Effector memory CD4-positive, alpha-beta T cell (primary cell): ENCODE measurements around the gene PCDHB16.
A peak's percentile ranks its signal among the peaks of the same experiment; 100 is the strongest.
"Not testable (repeated sequence)": the region's sequence is repeated elsewhere in the genome, so short reads cannot be mapped to it uniquely, and the experiment has no call there.

Experiments
- DNase-seq, 3 donors: peaks; one replicate each; pipeline ENCODE4 v3.0.0-alpha.2; 2020
- H3K27ac ChIP-seq: 2 replicates; pipeline ENCODE4 v1.7.0; 2013; ENCODE audit warnings: mild to moderate bottlenecking, low read length, moderate library complexity; ENCODE audit not compliant: insufficient read depth, poor library complexity, severe bottlenecking
- H3K27me3 ChIP-seq: replicated peaks from 2 replicates; pipeline ENCODE4 v1.7.0; 2013; ENCODE audit warnings: mild to moderate bottlenecking, low read length; ENCODE audit not compliant: insufficient read depth, control insufficient read depth, poor library complexity, severe bottlenecking
- H3K36me3 ChIP-seq: 2 replicates; pipeline ENCODE4 v1.7.0; 2013; ENCODE audit warnings: mild to moderate bottlenecking, low read length, moderate library complexity; ENCODE audit not compliant: control insufficient read depth, insufficient read depth
- H3K4me1 ChIP-seq: 2 replicates; pipeline ENCODE4 v1.7.0; 2013; ENCODE audit warnings: low read length, mild to moderate bottlenecking; ENCODE audit not compliant: control insufficient read depth, insufficient read depth, poor library complexity, severe bottlenecking
- H3K4me3 ChIP-seq: 2 replicates; pipeline ENCODE4 v1.7.0; 2013; ENCODE audit warnings: low read length, low read depth, mild to moderate bottlenecking; ENCODE audit not compliant: insufficient read depth, poor library complexity, severe bottlenecking
- H3K9me3 ChIP-seq: 2 replicates; pipeline ENCODE4 v1.7.0; 2013; ENCODE audit warnings: mild to moderate bottlenecking, low read length, moderate library complexity; ENCODE audit not compliant: control insufficient read depth

The PCDHB16 gene

DNA sequence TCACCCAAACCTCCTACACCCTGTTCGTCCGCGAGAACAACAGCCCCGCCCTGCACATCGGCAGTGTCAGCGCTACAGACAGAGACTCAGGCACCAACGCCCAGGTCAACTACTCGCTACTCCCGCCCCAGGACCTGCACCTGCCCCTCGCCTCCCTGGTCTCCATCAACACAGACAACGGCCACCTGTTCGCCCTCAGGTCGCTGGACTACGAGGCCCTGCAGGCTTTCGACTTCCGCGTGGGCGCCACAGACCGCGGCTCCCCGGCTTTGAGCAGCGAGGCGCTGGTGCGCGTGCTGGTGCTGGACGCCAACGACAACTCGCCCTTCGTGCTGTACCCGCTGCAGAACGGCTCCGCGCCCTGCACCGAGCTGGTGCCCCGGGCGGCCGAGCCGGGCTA is 18.9 kb downstream of the PCDHB16 start:
- not testable (repeated sequence) for DNase-seq, H3K36me3 ChIP-seq, H3K27me3 ChIP-seq, H3K27ac ChIP-seq, H3K9me3 ChIP-seq, H3K4me1 ChIP-seq, H3K4me3 ChIP-seq

- H3K36me3 ChIP-seq, DNase-seq, H3K9me3 ChIP-seq, H3K27ac ChIP-seq, H3K4me3 ChIP-seq, H3K27me3 ChIP-seq, H3K4me1 ChIP-seq: not testable (repeated sequence)
These were observed 19.5 kb downstream of the PCDHB16 start for GRCh38 chr5:141201646-141202045.

GRCh38 chr5:141208478-141208877 is 26.3 kb downstream of the PCDHB16 start, which contains the start of gene PCDHB12:
Gene PCDHB12, plus strand, starts transcription at chr5:141208719. Its CDS starts 189 bp downstream, at chr5:141208908.
- H3K9me3 ChIP-seq: no peaks in the 10 kb centered on the region
- DNase-seq: no peak

DNA sequence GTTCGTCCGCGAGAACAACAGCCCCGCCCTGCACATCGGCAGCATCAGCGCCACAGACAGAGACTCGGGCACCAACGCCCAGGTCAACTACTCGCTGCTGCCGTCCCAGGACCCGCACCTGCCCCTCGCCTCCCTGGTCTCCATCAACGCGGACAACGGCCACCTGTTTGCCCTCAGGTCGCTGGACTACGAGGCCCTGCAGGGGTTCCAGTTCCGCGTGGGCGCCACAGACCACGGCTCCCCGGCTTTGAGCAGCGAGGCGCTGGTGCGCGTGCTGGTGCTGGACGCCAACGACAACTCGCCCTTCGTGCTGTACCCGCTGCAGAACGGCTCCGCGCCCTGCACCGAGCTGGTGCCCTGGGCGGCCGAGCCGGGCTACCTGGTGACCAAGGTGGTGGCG is 28.1 kb downstream of the PCDHB16 start:
- not testable (repeated sequence) for H3K27ac ChIP-seq, DNase-seq, H3K9me3 ChIP-seq, H3K4me3 ChIP-seq, H3K4me1 ChIP-seq, H3K36me3 ChIP-seq, H3K27me3 ChIP-seq

More at GRCh38 chr5:141208478-141208877, 26.3 kb downstream of the PCDHB16 start, which contains the start of gene PCDHB12:
- no peaks in the 10 kb centered on the region for H3K36me3 ChIP-seq
- H3K4me1 ChIP-seq: no peaks in the 10 kb centered on the region
- no peak within 1 kb of the TSS for H3K27ac ChIP-seq
- no peak within 1 kb of the TSS for H3K4me3 ChIP-seq
- peaks cover 7% of the 10 kb centered on the region for H3K27me3 ChIP-seq

- not testable (repeated sequence) for H3K4me3 ChIP-seq, H3K9me3 ChIP-seq, H3K4me1 ChIP-seq, DNase-seq, H3K36me3 ChIP-seq, H3K27ac ChIP-seq, H3K27me3 ChIP-seq
These were observed 28.7 kb downstream of the PCDHB16 start for GRCh38 chr5:141210849-141211248.

- not testable (repeated sequence) for H3K9me3 ChIP-seq, H3K27ac ChIP-seq, H3K4me1 ChIP-seq, H3K36me3 ChIP-seq, H3K27me3 ChIP-seq, H3K4me3 ChIP-seq
- DNase-seq: peak in 2 of 3 donors; percentile 7 to 19
These were observed 31.6 kb downstream of the PCDHB16 start, which contains the start of gene PCDHB13 for GRCh38 chr5:141213656-141214339. Gene PCDHB13, plus strand, starts transcription at chr5:141213919. Its CDS starts 205 bp downstream, at chr5:141214124.

- H3K27me3 ChIP-seq, H3K4me3 ChIP-seq, H3K9me3 ChIP-seq, DNase-seq, H3K4me1 ChIP-seq, H3K27ac ChIP-seq, H3K36me3 ChIP-seq: not testable (repeated sequence)
These were observed 32.4 kb downstream of the PCDHB16 start for GRCh38 chr5:141214583-141214982.

- H3K9me3 ChIP-seq, H3K4me3 ChIP-seq, H3K27ac ChIP-seq, H3K27me3 ChIP-seq, H3K4me1 ChIP-seq, H3K36me3 ChIP-seq, DNase-seq: not testable (repeated sequence)
These were observed 33.3 kb downstream of the PCDHB16 start for GRCh38 chr5:141215504-141215903.

- not testable (repeated sequence) for H3K9me3 ChIP-seq, DNase-seq, H3K4me3 ChIP-seq, H3K27me3 ChIP-seq, H3K27ac ChIP-seq, H3K4me1 ChIP-seq, H3K36me3 ChIP-seq
These were observed 33.8 kb downstream of the PCDHB16 start for GRCh38 chr5:141216035-141216434.

GRCh38 chr5:141223112-141223783 is 41.1 kb downstream of the PCDHB16 start, which contains the start of gene PCDHB14:
Gene PCDHB14, plus strand, starts transcription at chr5:141223343. Its CDS starts 163 bp downstream, at chr5:141223506.
- H3K4me1 ChIP-seq: no peaks in the 10 kb centered on the region
- H3K4me3 ChIP-seq: no peak within 1 kb of the TSS
- H3K27ac ChIP-seq: no peak within 1 kb of the TSS
- no peaks in the 10 kb centered on the region for H3K36me3 ChIP-seq
- peaks cover under 1% of the 10 kb centered on the region for H3K9me3 ChIP-seq
- no peak for DNase-seq
- peaks cover 11% of the 10 kb centered on the region for H3K27me3 ChIP-seq
